GM12873 (cell line): Measurements from ENCODE around the gene SLC16A12.

Experiments used
- CTCF ChIP-seq: IDR thresholded peaks from 2 replicates; pipeline ENCODE4 v1.5.1; 2012; ENCODE audit warnings: low read depth, mild to moderate bottlenecking, moderate library complexity, low read length, control low read depth; ENCODE audit not compliant: insufficient read depth; ENCODE audit errors: missing control alignments

SLC16A12 gene

DNA sequence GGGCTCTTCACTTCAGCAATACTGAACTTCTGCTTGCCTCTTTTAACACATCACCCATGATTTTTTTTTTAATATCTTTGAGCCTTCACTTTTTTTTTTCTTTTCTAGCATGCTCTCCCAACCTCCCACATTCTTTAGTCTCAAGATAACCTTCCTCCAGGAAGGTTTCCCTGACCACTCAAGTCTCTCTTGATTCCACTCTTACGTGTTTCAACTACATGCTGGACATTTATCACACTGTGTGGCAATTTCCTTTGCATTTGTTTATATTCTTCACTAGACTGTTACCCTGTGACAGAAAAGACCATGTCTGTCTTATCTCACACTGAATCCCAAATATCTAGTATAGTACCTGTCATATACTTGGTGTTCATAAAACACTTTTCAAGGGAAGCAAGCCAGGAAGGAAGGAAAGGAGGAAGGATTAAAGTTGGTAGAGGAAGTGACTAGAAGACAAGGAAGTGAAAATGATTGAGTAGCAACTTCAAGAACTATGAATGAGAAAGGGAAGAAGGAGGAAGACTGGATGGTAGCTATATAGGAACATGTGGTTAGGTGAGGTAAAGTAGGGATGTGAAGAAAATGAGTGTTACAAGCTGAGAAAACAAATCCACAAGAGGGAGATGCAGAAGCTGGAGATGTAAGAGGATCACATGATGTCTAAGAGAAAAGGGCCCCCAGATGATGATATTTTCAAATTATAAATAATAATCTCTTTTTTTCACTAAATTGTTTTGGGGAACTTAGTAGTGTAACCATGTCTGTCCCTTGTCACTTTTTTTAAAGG is 80.6 kb downstream of the SLC16A12 start:
- TF ChIP-seq CTCF = no peak

DNA sequence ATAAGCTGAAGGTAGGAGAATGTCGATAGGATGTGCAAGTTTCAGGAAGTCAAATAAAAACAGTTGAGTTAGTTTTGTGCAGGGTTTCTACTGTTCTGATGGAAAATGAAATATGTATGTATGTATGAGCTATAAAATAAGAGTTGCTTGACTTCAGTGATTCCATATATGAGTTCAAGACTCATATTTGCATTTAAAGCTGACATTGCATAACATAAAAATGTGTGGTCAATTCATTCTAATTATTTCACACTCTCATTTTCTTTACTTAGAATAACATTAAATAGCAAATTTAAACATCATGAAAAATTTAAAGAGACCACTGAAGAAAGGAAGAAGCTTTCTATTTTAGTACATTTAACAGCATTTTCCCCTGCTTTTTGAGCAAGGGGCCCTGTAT is 83.2 kb downstream of the SLC16A12 start:
- TF ChIP-seq CTCF = no peak

GRCh38 chr10:89450901-89451300 is 84.5 kb downstream of the SLC16A12 start:
- no peak for TF ChIP-seq CTCF

- TF ChIP-seq CTCF = no peak
Measured at GRCh38 chr10:89442289-89442688, 93.1 kb downstream of the SLC16A12 start.

DNA sequence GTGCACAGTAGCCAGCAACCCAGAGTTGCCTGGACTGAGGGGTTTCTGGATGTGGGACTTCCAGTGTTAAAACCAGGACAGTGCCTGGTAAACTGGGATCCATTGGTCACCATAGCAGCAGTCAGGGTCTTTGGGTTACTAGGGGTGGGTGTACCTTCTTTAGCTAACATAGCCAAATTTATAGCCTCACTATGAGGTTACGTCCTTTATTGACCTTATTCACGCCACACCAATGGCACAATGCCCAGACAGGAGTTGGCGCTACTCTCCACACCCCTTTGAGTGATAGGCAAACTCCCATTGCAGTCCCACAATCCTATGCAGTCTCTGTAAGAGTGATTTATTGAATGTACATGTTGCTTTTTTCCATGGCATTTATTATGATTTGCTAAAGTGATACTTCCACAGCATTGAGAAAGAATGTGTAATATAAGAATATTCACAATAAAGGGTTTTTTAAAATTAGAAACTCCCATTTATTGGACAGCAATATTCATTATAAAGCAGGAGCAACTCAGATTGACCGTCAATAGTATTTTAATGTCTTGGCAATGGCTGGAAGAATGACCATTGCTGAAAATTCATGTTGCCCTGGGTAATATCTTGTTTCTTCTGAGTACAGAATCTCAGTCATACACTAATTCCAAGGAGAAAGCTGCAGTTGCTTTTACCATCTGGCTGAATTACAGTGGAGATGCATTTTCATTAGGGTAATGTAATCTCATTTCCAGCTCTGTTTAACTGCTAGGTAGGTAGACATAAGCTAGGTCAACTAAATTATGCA is 95.0 kb downstream of the SLC16A12 start:
- no peak for TF ChIP-seq CTCF

DNA sequence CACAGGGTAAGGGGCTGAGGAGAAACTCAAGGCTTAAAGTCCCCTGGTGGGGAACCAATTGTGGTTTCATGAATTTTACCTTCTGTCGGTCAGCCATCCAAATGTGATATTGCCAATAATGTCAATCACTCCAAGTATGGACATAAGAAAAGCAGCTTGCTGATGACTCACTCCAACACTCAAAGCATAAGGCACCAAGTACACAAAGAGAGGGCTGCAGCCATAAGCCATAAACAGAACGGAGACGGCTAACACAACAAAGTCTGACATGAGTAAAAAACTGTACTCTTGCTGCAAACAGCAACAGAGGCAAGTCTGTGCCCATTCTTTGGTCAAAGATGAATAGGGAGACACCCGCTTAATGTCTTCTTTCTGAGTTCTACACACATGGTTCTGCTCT is 96.9 kb downstream of the SLC16A12 start:
- TF ChIP-seq CTCF = no peak

DNA sequence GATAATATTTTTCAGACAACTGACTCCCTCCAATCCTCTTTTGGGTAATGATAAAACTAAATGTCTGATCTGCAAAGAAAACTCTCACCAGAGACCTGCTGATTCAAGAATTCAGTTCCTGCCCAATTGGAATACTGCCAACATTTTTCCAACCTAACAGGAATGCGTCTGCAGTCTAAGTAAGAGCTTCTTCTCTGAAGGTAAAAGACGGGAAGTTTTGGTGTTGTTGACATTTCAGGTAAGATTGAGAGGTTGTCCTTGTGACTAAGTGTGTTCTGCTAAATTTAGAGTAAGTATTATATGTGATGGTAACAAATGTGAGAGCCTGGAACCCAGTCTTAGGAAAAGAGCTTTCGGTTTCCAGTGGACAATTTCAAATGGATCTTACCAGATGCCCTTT is 103.4 kb downstream of the SLC16A12 start:
- no peak for TF ChIP-seq CTCF
